Measurements from ENCODE around the gene EIF4E3.

DNA sequence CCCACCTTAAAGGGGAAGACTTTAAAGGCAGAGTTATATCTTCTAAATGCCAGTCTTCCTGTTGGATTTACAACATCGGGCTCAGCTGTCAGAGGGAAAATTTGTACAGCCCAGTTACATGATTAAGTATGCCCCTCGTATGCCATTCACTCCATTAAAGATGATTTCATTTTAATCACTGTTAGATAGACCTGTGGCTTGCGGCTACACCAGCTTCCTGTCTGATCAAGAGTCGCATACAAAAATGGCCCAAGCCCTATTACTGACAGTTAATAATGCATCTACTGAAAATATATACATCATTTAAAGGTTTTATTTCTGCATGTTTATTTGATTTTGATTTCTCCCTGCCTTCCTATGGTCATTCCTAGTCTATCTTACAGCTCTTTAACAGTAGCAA is 7.1 kb downstream of the EIF4E3 start:
- TF ChIP-seq PHF8 (IDR thresholded peaks at IDR 0.05; ENCODE audit: borderline replicate concordance, low read depth) (no peak), RNF2 (IDR thresholded peaks at IDR 0.05; ENCODE audit: borderline replicate concordance, low read depth) (no peak), CEBPB (IDR thresholded peaks at IDR 0.05) (no peak), REST (IDR thresholded peaks at IDR 0.05) (no peak), HDAC2 (IDR thresholded peaks at IDR 0.05) (no peak), CTCF (IDR thresholded peaks at IDR 0.05) (no peak), ESRRA (IDR thresholded peaks at IDR 0.05; ENCODE audit: borderline replicate concordance, low read length) (no peak)

Data from A549 (cell line).